ENCODE results near the gene IFT25. TPM values are rescaled to one million over a fixed set of nuclear protein-coding genes. Genes with fewer than 3 reads are reported as not detected.
A peak's percentile ranks its signal among the peaks of the same experiment; 100 is the strongest.
"Not testable (repeated sequence)": the region's sequence is repeated elsewhere in the genome, so short reads cannot be mapped to it uniquely, and the experiment has no call there.

The IFT25 gene
- total RNA-seq, 4 donors from 2014 or later = 17.4 to 20.8 (median 17.6) TPM

DNA sequence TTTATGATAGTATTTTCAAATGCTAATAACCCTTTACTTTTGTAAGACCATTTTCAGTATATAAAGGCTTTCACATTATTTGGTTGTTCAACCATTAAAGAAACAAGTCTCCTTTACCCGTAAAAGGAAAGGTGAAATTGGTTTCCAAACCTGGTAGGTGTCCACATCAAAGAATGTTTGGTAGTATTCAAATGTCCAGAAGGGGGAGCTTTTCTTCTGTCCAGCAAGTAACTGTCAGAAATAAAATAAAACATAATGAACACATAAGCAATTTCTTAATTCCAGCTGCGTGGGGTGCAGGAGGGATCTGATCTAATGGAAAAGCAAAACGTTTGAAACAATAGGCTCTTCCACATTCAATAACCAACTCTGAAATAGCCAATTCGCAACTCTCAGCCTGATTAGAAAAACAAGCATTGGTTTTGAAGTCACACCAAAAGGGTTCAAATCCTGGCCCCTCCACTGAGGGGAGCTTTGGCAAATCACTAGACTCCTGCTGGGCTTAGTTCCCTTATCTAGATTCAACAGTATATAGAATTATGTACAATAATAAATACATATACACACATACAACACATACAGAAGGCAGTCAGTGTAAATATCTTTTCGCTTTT lies 66.9 kb downstream of the IFT25 start:
- H3K9me3 ChIP-seq = no peaks in the 10 kb centered on the region
- no peak for DNase-seq (ENCODE audit: extremely low spot score)
- WGBS = 46% methylated on average over 5 of the region's 5 CpGs
- H3K4me1 ChIP-seq = peaks cover 0 to 3% (median 0%) of the 10 kb centered on the region in 4 donors
- intact Hi-C loops (cut with DNase I) = loop anchor here (2.0 kb wide), 1 partner anchor 72 kb away; no protein-coding TSS in a partner anchor
- no peaks in the 10 kb centered on the region for H3K27me3 ChIP-seq
- no peak overlapping the region for H3K4me3 ChIP-seq
- H3K27ac ChIP-seq (replicated peaks in 1 of 4) = no peak overlapping the region
- TF ChIP-seq POLR2AphosphoS5 (IDR thresholded peaks at IDR 0.05) = no peak
- TF ChIP-seq, protein P1, sequence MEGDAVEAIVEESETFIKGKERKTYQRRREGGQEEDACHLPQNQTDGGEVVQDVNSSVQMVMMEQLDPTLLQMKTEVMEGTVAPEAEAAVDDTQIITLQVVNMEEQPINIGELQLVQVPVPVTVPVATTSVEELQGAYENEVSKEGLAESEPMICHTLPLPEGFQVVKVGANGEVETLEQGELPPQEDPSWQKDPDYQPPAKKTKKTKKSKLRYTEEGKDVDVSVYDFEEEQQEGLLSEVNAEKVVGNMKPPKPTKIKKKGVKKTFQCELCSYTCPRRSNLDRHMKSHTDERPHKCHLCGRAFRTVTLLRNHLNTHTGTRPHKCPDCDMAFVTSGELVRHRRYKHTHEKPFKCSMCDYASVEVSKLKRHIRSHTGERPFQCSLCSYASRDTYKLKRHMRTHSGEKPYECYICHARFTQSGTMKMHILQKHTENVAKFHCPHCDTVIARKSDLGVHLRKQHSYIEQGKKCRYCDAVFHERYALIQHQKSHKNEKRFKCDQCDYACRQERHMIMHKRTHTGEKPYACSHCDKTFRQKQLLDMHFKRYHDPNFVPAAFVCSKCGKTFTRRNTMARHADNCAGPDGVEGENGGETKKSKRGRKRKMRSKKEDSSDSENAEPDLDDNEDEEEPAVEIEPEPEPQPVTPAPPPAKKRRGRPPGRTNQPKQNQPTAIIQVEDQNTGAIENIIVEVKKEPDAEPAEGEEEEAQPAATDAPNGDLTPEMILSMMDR (IDR thresholded peaks at IDR 0.05) = peak; percentile 54 to 59 (median 58)
- H3K36me3 ChIP-seq = peaks cover 23 to 88% (median 69%) of the 10 kb centered on the region in 4 donors

DNA sequence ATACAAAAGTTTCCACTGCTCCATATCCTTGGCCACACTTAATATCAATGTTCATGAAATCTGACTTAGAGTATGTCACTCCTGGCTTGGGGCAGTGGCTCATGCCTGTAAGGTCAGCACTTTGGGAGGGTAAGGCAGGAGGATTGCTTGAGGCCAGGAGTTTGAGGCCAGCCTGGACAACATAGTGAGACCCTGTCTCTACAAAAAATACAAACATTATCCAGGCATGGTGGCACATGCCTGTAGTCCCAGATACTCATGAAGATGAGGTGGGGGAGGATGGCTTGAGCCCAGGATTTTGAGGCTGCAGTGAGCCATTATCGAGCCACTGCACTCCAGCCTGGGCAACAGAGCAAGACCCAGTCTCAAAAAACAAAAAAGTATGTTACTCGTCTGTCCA lies 70.3 kb downstream of the IFT25 start:
- H3K4me3 ChIP-seq; H3K27me3 ChIP-seq; H3K9me3 ChIP-seq; DNase-seq (ENCODE audit: extremely low spot score); intact Hi-C loops (cut with DNase I); H3K27ac ChIP-seq (replicated peaks in 1 of 4); H3K4me1 ChIP-seq: not testable (repeated sequence)
- H3K36me3 ChIP-seq = peaks cover 33 to 94% (median 74%) of the 10 kb centered on the region in 4 donors
- 96% methylated on average over 2 of the region's 2 CpGs for WGBS

DNA sequence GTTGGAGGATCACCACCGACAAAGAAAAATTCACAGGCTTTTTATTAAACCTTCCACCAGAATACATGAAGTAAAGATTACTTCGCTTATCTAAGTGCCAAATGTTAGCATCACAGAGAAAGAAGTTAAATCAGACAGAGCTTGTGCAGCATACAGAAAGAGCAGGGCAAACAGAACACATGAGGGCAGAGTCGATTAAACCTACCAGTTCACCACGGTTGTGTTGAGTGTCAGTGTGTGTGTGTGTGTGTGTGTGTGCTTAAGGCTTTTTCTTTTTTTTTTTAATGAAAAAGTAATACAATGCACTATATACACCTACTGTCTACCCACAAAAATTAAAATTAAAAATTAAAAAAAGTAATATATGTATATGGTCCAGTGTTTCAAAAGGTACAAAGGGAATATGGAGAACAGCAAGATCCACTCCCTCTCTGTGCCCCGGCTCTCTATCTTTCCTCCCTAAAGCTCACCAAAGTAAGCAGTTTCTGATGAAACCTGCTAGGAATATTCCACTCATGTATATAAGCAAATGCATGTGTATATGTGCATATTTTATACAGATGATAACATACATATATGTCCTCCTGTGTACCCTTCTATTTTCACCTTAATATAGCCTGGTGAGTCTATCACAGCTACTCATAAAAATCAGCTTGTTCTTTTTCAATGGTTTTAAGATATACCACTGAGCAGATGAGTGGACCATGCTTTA lies 73.6 kb downstream of the IFT25 start:
- Histone ChIP-seq H3K4me1 (no peaks in the 10 kb centered on the region), H3K27ac (replicated peaks in 1 of 4) (no peak overlapping the region), H3K9me3 (no peaks in the 10 kb centered on the region), H3K4me3 (no peak overlapping the region), H3K36me3 (peaks cover 22 to 97% (median 73%) of the 10 kb centered on the region in 4 donors), H3K27me3 (no peaks in the 10 kb centered on the region)
- WGBS = 68% methylated on average over 5 of the region's 5 CpGs
- no peak for DNase-seq (ENCODE audit: extremely low spot score)
- no peak for TF ChIP-seq POLR2A (IDR thresholded peaks at IDR 0.05; ENCODE audit: low read depth)
- no peak for TF ChIP-seq POLR2AphosphoS5 (IDR thresholded peaks at IDR 0.05)
- TF ChIP-seq, protein P1 (IDR thresholded peaks at IDR 0.05) = no peak
- no peak for TF ChIP-seq EP300 (IDR thresholded peaks at IDR 0.05)
- intact Hi-C loops (cut with DNase I) = no loop called here

Other genes starting within 250 kb of the IFT25 start
- under 1 TPM in 2 of 4 donors, not detected in 2; 0.17 to 0.42 TPM for gene GLIS1, start 206.5 kb downstream of the IFT25 start, total RNA-seq
- gene NDC1, start 107.4 kb downstream of the IFT25 start, total RNA-seq = 1 to 10 TPM; 5.6 to 8.3 (median 8.1) TPM
- 10 to 100 TPM; 16.8 to 21.4 (median 19.7) TPM for gene YIPF1, start 55.9 kb downstream of the IFT25 start, total RNA-seq
- not detected for gene DIO1, start 51.5 kb downstream of the IFT25 start, total RNA-seq
- 10 to 100 TPM; 22.8 to 35.6 (median 28.9) TPM for gene LRRC42, start 651 bp upstream of the IFT25 start, total RNA-seq
- not detected for gene LDLRAD1, start 72.5 kb upstream of the IFT25 start, total RNA-seq
- 100 to 1,000 TPM; 238 to 334 (median 288) TPM for gene TMEM59, start 107.5 kb upstream of the IFT25 start, total RNA-seq
- gene TCEANC2, start 107.9 kb upstream of the IFT25 start, total RNA-seq = 1 to 10 TPM; 4.8 to 8.6 (median 7.1) TPM
- gene CDCP2, start 207.3 kb upstream of the IFT25 start, total RNA-seq = under 1 TPM in 3 of 4 donors, not detected in 1; 0.26 to 0.40 (median 0.33) TPM